ENCODE data around the gene PAPSS2.
"Not testable (repeated sequence)": the region's sequence is repeated elsewhere in the genome, so short reads cannot be mapped to it uniquely, and the experiment has no call there.

The PAPSS2 gene

DNA sequence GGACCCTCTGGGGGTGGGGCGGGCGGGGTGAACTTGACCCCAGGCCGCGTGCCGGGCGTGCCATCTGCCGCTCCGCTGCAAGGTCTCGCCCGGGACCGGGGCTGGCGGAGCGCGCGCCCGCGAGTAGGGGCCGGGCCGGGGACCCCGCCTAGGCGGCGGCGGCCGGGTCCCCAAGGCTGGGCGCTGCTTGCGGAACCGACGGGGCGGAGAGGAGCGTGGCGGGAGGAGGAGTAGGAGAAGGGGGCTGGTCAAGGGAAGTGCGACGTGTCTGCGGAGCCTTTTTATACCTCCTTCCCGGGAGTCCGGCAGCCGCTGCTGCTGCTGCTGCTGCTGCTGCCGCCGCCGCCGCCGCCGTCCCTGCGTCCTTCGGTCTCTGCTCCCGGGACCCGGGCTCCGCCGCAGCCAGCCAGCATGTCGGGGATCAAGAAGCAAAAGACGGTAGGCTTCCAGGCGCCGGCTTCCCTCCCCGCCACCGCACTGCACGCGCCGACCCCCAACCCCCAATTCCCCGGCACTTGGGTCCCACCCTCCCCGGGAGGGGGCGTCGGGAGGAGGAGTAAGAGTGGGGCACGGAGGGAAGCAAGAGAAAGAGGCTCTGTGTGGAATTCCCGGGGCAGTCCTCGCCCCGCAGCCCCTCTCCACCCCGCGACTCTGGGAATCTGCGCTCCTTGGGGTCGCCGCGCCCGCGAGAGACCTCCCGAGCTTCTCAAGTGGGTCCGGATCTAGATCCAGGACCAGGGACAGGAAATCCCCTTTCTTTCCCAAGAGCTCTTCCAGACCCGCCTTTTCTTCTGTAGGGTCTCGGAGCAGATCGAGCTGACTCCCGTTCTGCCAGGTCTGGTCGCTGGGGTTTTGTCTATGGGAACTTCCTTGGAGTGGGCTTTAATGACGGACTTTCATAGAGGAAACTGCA, at the start of gene PAPSS2:
PAPSS2 (plus strand) TSS at position 308 of the 913 bp plus-strand sequence; CDS start at position 412, 104 bp downstream.
- DNase-seq (ENCODE audit: low read depth) = no peak

- DNase-seq (ENCODE audit: low read depth) = not testable (repeated sequence)
Measured at GRCh38 chr10:87611341-87611740, 48.3 kb upstream of the PAPSS2 start.

DNA sequence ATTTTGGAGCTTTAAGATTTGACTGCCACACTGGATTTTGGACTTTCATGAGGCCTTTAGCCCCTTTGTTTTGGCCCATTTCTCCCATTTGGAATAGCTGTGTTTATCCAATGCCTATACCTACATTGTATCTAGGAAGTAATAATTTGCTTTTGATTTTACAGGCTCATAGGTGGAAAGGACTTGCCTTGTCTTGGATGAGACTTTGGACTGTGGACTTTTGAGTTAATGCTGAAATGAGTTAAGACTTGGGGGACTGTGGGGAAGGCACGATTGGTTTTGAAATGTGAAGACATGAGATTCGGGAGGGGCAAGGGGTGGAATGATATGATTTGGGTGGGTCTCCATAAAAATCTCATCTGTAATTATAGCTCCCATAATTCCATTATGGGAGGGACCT, 47.6 kb upstream of the PAPSS2 start:
- no peak for DNase-seq (ENCODE audit: low read depth)

DNA sequence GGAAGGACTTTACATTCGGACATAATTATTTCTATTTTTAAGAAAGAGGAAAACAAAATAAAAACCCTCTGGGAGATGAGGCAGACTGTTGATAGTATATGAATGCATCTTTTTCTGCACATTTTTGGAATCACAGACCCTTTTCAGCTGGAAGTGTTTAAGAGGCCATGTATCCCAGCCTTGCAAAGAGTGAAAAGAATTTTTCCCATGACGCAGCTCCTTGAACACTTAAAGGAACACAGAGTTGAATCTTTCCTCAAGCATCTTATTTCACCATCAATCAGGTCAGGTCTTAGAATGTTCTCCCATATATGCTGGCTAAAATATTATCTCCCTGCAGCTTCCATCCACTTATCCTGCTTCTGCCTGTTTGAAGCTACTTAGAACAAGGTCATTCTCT, 45.9 kb upstream of the PAPSS2 start:
- DNase-seq (ENCODE audit: low read depth) = no peak

DNA sequence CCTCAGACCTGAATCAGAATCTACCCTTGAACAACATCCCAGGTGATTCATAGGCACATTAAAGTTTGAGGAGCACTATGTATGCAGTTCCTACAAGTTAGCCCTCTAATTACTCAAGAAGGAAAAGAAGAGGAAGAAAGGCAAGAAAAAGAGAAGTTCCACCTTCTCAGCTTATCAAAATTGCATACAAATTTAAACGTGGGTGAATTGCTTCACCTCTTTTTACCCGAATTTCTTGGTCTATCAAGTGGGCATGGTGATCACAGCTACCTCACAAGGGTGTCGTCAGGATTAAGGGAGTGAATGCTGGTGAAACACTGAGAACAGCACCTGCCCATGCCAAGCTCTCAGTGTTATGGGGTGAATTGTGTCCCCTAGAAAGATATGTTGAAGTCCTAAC, 43.8 kb upstream of the PAPSS2 start:
- DNase-seq (ENCODE audit: low read depth) = no peak

DNA sequence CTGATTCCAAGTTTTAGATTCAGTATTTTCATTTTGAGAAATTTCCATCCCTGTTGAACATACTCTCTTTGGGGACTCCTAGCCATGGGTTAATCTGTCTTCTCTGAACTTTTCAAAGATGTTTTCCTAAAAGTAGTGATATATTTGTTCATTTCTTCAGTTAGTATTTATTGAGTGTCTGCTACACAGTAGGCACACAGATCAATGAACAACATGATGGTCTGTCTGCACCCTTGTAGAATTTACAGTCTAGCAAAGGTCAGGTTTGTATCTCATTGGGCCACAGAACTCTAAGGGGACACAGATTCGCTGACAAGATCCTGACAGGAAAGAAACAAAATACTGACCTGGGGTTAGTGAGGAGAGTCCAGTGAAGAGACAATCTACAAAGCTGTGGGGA, 42.2 kb upstream of the PAPSS2 start:
- DNase-seq (ENCODE audit: low read depth) = no peak

DNA sequence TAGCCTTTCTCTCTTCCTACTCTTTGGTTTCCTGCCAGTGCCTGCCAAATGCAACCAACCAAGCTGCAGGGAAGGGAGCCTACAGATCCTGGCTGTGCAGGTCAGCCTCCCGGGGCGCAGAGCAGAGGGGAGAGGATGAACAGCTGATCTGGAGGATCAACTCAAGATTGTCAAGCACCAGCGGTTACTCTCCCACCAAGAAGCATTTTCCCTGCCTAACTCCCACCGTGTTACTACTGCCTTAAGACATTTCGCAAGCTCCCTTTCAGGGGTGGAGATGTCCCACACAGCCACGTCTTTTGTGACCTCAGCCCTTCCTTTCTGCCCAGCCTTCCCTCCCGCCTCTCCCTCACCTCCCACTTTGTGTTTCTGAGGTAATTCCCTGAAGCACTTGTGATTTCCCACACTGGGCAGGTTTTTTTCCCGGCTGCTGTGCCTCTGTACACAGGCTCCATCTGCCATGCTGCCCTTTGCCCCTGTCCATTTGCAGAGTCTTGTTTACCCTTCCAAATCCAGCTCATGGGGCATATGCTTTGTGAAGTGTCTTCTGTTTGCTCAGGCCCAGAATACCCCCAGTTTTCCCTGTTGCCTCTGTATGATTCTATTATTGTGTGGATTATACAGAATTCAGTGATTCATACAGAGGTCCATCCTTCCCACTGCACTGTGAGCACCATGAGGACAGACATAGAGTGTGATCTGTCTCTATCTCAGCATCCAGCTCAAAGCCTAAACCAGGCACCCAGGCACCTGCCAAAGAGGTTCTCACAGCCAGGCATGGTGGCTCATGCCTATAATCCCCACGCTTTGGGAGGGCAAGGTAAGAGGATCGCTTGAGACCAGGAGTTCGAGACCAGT, 40.9 kb upstream of the PAPSS2 start:
- no peak for DNase-seq (ENCODE audit: low read depth)

DNA sequence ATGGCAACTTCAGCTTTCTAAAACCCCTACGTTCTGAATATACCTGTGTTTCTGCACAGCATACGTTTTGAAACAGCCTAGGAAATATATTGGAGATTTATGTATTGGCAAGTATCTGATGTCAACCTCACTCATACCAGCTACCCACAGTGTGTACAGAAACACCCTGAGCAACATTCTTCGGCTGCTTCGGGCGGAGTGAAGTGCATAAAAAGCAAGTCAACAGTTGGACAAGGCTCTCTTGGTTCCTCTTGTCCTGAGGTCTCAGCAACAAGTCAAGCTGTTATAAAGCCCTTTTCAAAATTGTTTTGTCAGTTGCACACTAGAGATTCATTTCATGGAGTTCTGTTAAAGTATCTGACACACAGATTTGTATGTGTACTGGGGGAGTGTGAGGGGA, 40.0 kb upstream of the PAPSS2 start:
- DNase-seq (ENCODE audit: low read depth) = no peak

- DNase-seq (ENCODE audit: low read depth) = not testable (repeated sequence)
Measured at GRCh38 chr10:87621440-87621839, 38.2 kb upstream of the PAPSS2 start.

- DNase-seq (ENCODE audit: low read depth) = no peak
Measured at GRCh38 chr10:87622314-87623004, 37.2 kb upstream of the PAPSS2 start.

DNA sequence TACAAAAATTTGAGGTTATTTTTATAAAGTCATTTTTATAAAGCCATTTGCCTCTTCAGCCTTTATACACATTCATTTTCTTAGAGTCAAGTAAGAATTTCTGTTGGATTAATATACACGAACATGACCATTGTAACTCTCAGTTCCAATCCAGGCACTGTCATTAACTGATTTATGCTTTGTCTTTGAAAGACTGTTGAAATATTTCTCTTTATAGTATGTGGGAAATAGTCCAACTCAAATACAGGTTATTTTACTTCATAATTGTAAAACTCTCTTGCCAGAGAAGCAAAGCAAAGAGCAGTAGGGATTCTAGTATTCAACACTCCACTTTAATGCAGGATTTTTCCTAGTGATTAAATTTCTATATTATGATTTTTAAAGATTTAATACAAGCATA, 36.5 kb upstream of the PAPSS2 start:
- DNase-seq (ENCODE audit: low read depth) = no peak

DNA sequence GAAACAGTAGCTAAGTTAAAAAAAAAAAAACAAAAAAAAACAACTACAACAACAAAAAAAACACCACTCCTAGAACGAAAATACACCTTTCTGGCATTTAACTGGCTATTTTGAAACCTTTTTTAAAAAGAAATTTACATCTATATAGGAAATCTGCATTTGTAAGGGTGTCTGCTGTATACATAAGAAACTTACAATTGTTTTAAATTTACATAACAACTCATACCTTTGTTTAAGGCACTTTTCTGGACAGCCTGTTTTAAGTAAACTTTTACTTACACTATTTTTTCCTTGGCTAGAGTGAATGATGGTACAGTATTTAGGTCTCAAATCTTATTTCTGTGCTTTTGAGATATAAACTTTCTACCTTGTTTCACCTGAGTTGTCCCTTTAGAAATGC, 34.0 kb upstream of the PAPSS2 start:
- DNase-seq (ENCODE audit: low read depth) = no peak

DNA sequence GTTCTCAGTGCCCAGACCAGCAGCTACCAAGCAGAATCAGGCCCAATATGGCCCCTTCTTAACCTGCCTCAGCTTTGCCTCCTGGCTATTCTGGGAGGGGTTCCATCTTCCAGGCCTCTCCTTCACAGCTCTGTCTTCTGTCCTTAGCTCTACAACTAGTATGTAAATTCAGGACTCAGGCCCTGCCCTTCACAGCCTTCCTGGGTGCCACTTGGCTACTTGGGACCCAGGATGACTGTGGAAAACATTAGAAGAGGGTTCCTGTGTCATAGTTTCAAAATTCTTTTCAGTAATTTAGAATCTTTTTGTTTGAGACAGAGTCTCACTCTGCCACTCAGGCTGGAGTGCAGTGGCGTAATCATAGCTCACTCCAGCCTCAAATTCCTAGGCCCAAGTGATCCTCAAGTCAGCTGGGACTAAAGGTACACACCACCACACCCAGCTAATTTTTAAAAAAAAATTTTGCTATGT, 33.2 kb upstream of the PAPSS2 start:
- no peak for DNase-seq (ENCODE audit: low read depth)

- no peak for DNase-seq (ENCODE audit: low read depth)
Measured at GRCh38 chr10:87630171-87630570, 29.5 kb upstream of the PAPSS2 start.

GRCh38 chr10:87632454-87632853, 27.2 kb upstream of the PAPSS2 start:
- no peak for DNase-seq (ENCODE audit: low read depth)

GRCh38 chr10:87634311-87634710, 25.4 kb upstream of the PAPSS2 start:
- no peak for DNase-seq (ENCODE audit: low read depth)

- no peak for DNase-seq (ENCODE audit: low read depth)
Measured at GRCh38 chr10:87635498-87636312, 24.0 kb upstream of the PAPSS2 start.

GRCh38 chr10:87636313-87636915, 23.3 kb upstream of the PAPSS2 start:
- no peak for DNase-seq (ENCODE audit: low read depth)

DNA sequence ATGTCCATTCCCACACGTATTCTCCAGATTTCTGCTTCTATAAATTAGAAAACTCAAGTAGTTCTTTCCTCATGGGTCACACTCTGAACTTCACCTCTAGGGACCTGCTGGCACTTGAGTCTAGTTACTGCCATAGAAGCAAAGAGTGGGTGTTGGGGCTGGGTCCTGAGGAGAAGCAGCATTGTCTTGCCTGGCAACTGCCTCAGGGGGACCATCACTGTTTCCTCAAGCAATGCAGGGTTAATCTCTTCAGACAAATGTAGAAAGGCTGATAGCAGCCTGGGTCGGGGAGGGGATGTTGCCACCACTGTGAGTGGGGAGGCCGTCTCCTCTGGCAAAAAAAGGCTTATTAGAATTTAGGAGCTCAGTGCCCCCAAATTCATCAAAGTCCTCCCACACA, 20.2 kb upstream of the PAPSS2 start:
- DNase-seq (ENCODE audit: low read depth) = no peak

GRCh38 chr10:87640043-87640442, 19.6 kb upstream of the PAPSS2 start:
- DNase-seq (ENCODE audit: low read depth) = no peak

DNA sequence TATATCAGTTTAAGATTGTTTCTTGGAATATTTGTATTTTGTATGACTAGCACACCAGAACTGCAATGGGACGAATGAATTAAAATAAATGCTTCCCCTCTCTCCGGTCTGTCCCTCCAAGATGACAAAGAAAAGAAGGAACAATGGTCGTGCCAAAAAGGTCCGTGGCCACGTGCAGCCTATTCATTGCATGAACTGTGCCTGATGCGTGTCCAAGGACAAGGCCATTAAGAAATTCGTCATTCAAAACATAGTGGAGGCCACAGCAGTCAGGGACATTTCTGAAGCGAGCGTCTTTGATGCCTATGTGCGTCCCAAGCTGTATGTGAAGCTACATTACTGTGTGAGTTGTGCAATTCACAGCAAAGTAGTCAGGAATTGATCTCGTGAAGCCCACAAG, 17.2 kb upstream of the PAPSS2 start:
- no peak for DNase-seq (ENCODE audit: low read depth)

Data from stimulated activated CD8-positive, alpha-beta memory T cell treated with anti-CD3 and anti-CD28 coated beads, Interleukin-7, amount 100 ng/mL, for 24 hours (primary cell).